GM12878 (cell line): ENCODE results near the gene XPO6. TPM values are rescaled to one million over a fixed set of nuclear protein-coding genes. Genes with fewer than 3 reads are reported as not detected.

Experiments used
- ATAC-seq: fragments of 200-7000 bp; cut with Tn5 transposase; 3 replicates; pipeline ENCODE4 v1.9.1; 2020; ENCODE audit warnings: mild to moderate bottlenecking, moderate library complexity
- BruUV-seq: library from RNA; stranded (reverse); fragments of 400-500 nt; replicated peaks from 2 replicates; lab custom pipeline; 2021; lab: Mats Ljungman, UMichigan
- CTCF ChIA-PET: fragments of 300-600 bp; sonication (Branson Sonifier 250); formaldehyde crosslinking; extraction: SDS; loops from one replicate; lab custom pipeline; 2021; ENCODE audit warnings: inconsistent platforms; lab: Yijun Ruan, JAX
- POLR2A ChIA-PET: fragments of 350-600 bp; formaldehyde crosslinking; extraction: SDS; loops from one replicate; lab custom pipeline; 2021; ENCODE audit warnings: inconsistent platforms; lab: Charles Lee
- RAD21 ChIA-PET: fragments of 300-600 bp; sonication (Branson Sonifier 250); formaldehyde crosslinking; loops from one replicate; lab custom pipeline; 2023; ENCODE audit warnings: antibody characterized with exemption; ENCODE audit not compliant: unreplicated experiment; lab: Charles Lee
- SMC1A ChIA-PET: fragments of 300-600 bp; sonication (Branson Sonifier 250); formaldehyde crosslinking; loops from one replicate; lab custom pipeline; 2023; ENCODE audit not compliant: unreplicated experiment, uncharacterized antibody; lab: Charles Lee
- DNase-seq: peaks from one replicate; pipeline ENCODE4 v3.0.0-alpha.2; 2011; ENCODE audit warnings: low read depth, low spot score
- FAIRE-seq: peaks from 3 replicates; lab custom pipeline; 2011; peaks lifted over from hg19 to GRCh38; lab: Jason Lieb, UNC
- H2AFZ ChIP-seq: 2 replicates; pipeline ENCODE4 v1.6.0; 2011; ENCODE audit warnings: low read depth, low read length, control low read depth; ENCODE audit not compliant: control insufficient read depth
- H3K27ac ChIP-seq: 2 replicates; pipeline ENCODE4 v1.5.1; 2011; ENCODE audit warnings: control low read depth; ENCODE audit not compliant: control insufficient read depth, insufficient read depth
- H3K27me3 ChIP-seq, 2 experiments: replicated peaks in 1 of 2; 2 replicates each; pipeline versions ENCODE4 v1.6.0 to v1.6.1; 2011; ENCODE audit warnings: low read length in 1 of 2; ENCODE audit not compliant: control insufficient read depth in 2 of 2, insufficient read depth in 2 of 2
- H3K36me3 ChIP-seq, 2 experiments: 2 replicates each; pipeline ENCODE4 v1.5.1; 2011; ENCODE audit warnings: low read length in 1 of 2; ENCODE audit not compliant: control insufficient read depth in 2 of 2, insufficient read depth in 2 of 2
- H3K4me1 ChIP-seq: 2 replicates; pipeline ENCODE4 v1.6.1; 2011; ENCODE audit warnings: mild to moderate bottlenecking, low read length, moderate library complexity, mixed read lengths; ENCODE audit not compliant: control insufficient read depth, insufficient read depth
- H3K4me2 ChIP-seq: 2 replicates; pipeline ENCODE4 v1.6.0; 2011; ENCODE audit warnings: control low read depth; ENCODE audit not compliant: control insufficient read depth, insufficient read depth
- H3K4me3 ChIP-seq: fragments of 200-600 bp; sonication (generic); 2 replicates; pipeline ENCODE4 v1.5.1; 2016
- H3K79me2 ChIP-seq: 2 replicates; pipeline ENCODE4 v1.6.0; 2011; ENCODE audit warnings: low read length; ENCODE audit not compliant: control insufficient read depth, insufficient read depth
- H3K9ac ChIP-seq: 2 replicates; pipeline ENCODE4 v1.8.0; 2011; ENCODE audit warnings: low read length, control low read depth, mixed read lengths; ENCODE audit not compliant: control insufficient read depth, insufficient read depth
- H3K9me3 ChIP-seq: replicated peaks from 3 replicates; pipeline ENCODE4 v1.5.1; 2011; ENCODE audit warnings: mild to moderate bottlenecking, low read length; ENCODE audit not compliant: control insufficient read depth, insufficient read depth
- H4K20me1 ChIP-seq: 2 replicates; pipeline ENCODE4 v1.6.0; 2011; ENCODE audit not compliant: control insufficient read depth, insufficient read depth
- CREB1 ChIP-seq: IDR thresholded peaks from 2 replicates; pipeline ENCODE4 v1.6.1; 2012; ENCODE audit warnings: low read depth, mild to moderate bottlenecking, inconsistent platforms
- DPF2 ChIP-seq: fragments of 450-650 bp; IDR thresholded peaks from 2 replicates; pipeline ENCODE4 v1.6.1; 2017; ENCODE audit warnings: mild to moderate bottlenecking
- EED ChIP-seq: sonication (generic); IDR thresholded peaks from 2 replicates; pipeline ENCODE4 v1.6.1; 2016; ENCODE audit warnings: antibody characterized with exemption, low read depth
- GATAD2B ChIP-seq: fragments of 450-650 bp; conservative IDR thresholded peaks from 2 replicates; pipeline ENCODE4 v1.6.1; 2017; ENCODE audit warnings: low read depth, mild to moderate bottlenecking, moderate library complexity
- HDGF ChIP-seq: fragments of 450-650 bp; IDR thresholded peaks from 2 replicates; pipeline ENCODE4 v1.6.1; 2016; ENCODE audit warnings: antibody characterized with exemption
- LARP7 ChIP-seq: fragments of 450-650 bp; IDR thresholded peaks from 2 replicates; pipeline ENCODE4 v1.6.1; 2017; ENCODE audit warnings: mild to moderate bottlenecking
- PAX8 ChIP-seq: fragments of 450-650 bp; IDR thresholded peaks from 2 replicates; pipeline ENCODE4 v1.6.1; 2017; ENCODE audit warnings: mild to moderate bottlenecking, moderate library complexity
- POLR2AphosphoS5 ChIP-seq: IDR thresholded peaks from 2 replicates; pipeline ENCODE4 v1.6.1; 2011; ENCODE audit warnings: mild to moderate bottlenecking, low read length, inconsistent platforms
- RB1 ChIP-seq: fragments of 450-650 bp; formaldehyde crosslinking; IDR thresholded peaks from 2 replicates; pipeline ENCODE4 v1.6.1; 2017; ENCODE audit warnings: mild to moderate bottlenecking, borderline replicate concordance
- RCOR1 ChIP-seq: conservative IDR thresholded peaks from 2 replicates; pipeline ENCODE4 v1.6.1; 2012; ENCODE audit warnings: low read depth, low read length, improper control_type of control experiment
- SMC3 ChIP-seq: IDR thresholded peaks from 2 replicates; pipeline ENCODE4 v1.6.1; 2011; ENCODE audit warnings: low read length, improper control_type of control experiment, borderline replicate concordance
- STAT3 ChIP-seq: IDR thresholded peaks from 2 replicates; pipeline ENCODE4 v1.6.1; 2011; ENCODE audit warnings: low read depth, low read length, improper control_type of control experiment
- SUZ12 ChIP-seq: fragments of 200-600 bp; sonication (generic); IDR thresholded peaks from one replicate; pipeline ENCODE4 v1.6.1; 2018; ENCODE audit warnings: antibody characterized with exemption, mild to moderate bottlenecking; ENCODE audit not compliant: unreplicated experiment
- TARDBP ChIP-seq: IDR thresholded peaks from 2 replicates; pipeline ENCODE4 v1.6.1; 2016; ENCODE audit warnings: borderline replicate concordance
- ZNF24 ChIP-seq: fragments of 450-650 bp; IDR thresholded peaks from 2 replicates; pipeline ENCODE4 v1.6.1; 2017; ENCODE audit warnings: antibody characterized with exemption, mild to moderate bottlenecking
- ZNF274 ChIP-seq: IDR thresholded peaks from one replicate; pipeline ENCODE4 v1.8.0; 2011; ENCODE audit not compliant: insufficient read length, insufficient read depth
- WGBS: methylation state at CpG from one replicate; pipeline ENCODE4 v1.1.6; 2016; ENCODE audit warnings: low lambda C conversion rate; ENCODE audit not compliant: insufficient replicate concordance, insufficient coverage; ENCODE audit errors: missing lambda C conversion rate; 5-methylcytosine and 5-hydroxymethylcytosine counted together
- in situ Hi-C: fragments of 300-500 bp; cut with MboI; formaldehyde crosslinking; loops from 9 replicates; pipeline ENCODE4 v1.14.3; 2018; ENCODE audit warnings: mixed read lengths
- intact Hi-C: fragments of 100-400 bp; cut with micrococcal nuclease; formaldehyde crosslinking; loops from one replicate; pipeline ENCODE4 v1.14.2; 2022; ENCODE audit not compliant: unreplicated experiment
- polyA plus RNA-seq, 11 experiments: library from polyadenylated mRNA; depleted of rRNA in 4 of 11; unstranded in 6 of 11; stranded (reverse) in 5 of 11; fragments of >200 nt; fragmentation: Nextera tagmentation in 4 of 11; fragmentation: Illumina TruSeq in 1 of 11; extraction: Ambion mirVana in 4 of 11; extraction: Trizol in 1 of 11; gene quantifications; 1 replicate in 1 of 11; 2 replicates in 10 of 11; pipeline versions ENCODE4 v1.2.1 to v1.2.3, GENCODE V29; 2011 to 2016; ENCODE audit warnings: inconsistent platforms in 2 of 11, missing spikeins in 2 of 11, low read depth in 1 of 11
- total RNA-seq, 4 experiments: library from RNA; depleted of rRNA in 3 of 4; stranded (reverse); fragments of >200 nt in 3 of 4; fragmentation: Illumina TruSeq in 1 of 4; extraction: Trizol in 1 of 4; gene quantifications; 2 replicates each; pipeline versions ENCODE4 v1.2.1 to v1.2.3, GENCODE V29; 2013 to 2021
- TF ChIP-seq, protein P1 (sequence below): IDR thresholded peaks from 2 replicates; pipeline ENCODE4 v1.6.1; 2012; ENCODE audit warnings: low read depth, low read length, improper control_type of control experiment

XPO6 gene
- total and polyA plus RNA-seq, 10 of the 15 experiments (the other 5 are each of a cell fraction or from before 2014, with no cell fraction given): 9.9 to 246 (median 110) TPM

DNA sequence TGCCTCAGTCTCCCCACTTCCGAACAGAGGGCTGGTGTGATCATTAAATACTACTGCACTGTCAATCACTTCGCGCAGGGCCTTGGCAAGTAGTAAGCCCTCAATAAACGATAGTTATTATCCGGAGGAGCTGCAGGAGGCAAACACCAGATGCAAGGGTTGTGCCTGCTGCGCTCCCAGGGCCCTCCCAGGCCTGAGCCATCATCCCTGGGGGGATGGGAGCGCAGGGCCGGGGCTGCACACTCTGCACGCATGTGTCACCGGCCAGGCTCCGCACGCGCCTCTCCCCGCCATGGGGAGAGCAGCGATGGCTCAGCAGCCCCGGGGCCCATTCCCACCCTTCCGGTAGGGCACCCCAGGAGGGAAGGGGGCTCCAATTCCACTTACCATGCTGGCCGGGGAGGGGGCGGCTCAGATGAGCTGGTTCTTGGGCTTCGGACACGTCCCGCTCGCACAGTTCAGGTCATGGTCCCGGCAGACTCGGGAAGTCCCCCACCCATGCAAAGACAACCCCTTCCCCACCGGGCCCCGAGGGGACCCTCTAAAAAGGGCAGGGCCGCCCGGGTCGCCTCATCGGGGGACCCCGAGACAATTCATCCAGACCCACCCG is 681 bp downstream of the XPO6 start (continued):
- TF ChIP-seq SUZ12 (no peak), RCOR1 (no peak), EED (0 out of 2 replicates have a peak, but pooled peaks have one; percentile 27), SMC3 (0 out of 2 replicates have a peak, but pooled peaks have one; percentile 9), DPF2 (no peak), HDGF (peak; percentile 55; the same call in 1 of the 2 replicates), RB1 (peak; percentile 15; the same call in 1 of the 2 replicates), ZNF24 (0 out of 2 replicates have a peak, but pooled peaks have one; percentile 27), CREB1 (no peak), PAX8 (no peak), GATAD2B (0 out of 2 replicates have a peak, but pooled peaks have one; percentile 13), ZNF274 (no peak)
- TF ChIP-seq, protein P1, sequence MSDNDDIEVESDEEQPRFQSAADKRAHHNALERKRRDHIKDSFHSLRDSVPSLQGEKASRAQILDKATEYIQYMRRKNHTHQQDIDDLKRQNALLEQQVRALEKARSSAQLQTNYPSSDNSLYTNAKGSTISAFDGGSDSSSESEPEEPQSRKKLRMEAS: peak; percentile 74; the same call in 1 of the 2 replicates

DNA sequence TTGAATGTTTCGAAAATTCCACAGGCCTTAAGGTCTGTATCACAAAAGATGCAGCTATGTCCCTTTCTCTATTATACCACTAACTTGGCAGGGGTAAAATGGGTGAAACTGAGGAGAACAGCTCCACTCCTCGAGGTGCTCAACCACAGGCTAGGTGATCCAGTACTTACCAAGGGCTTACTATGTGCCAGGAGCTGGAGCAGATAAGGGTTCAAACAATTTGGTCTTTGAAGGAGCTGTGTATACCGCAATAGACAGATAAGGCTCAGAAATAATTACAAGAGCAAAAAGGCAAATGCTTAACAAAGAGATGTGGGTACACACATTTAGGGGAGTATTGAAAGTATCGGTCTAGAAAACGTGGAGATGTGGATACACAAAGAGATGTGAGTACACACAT is 1.5 kb downstream of the XPO6 start:
- in situ Hi-C loops: no loop called here
- peaks cover 6% of the 10 kb centered on the region; the same call in 1 of the 2 replicates for H3K4me1 ChIP-seq
- POLR2A ChIA-PET: interaction anchor here (0.5 to 4.9 kb wide), 13 partner anchors 9 to 71 kb away, joined by 3 to 71 read pairs (median 7); no protein-coding TSS in a partner anchor

More for the DNA sequence above, 1.5 kb downstream of the XPO6 start:
- ChIA-PET SMC1A (interaction anchor here (1.0 to 13.4 kb wide), 14 partner anchors 9 to 76 kb away, joined by 3 to 272 read pairs (median 6); no protein-coding TSS in a partner anchor), CTCF (interaction anchor here (0.8 to 8.1 kb wide), 13 partner anchors 8 to 1100 kb away, joined by 3 to 91 read pairs (median 4); no protein-coding TSS in a partner anchor), RAD21 (interaction anchor here (0.9 to 12.5 kb wide), 11 partner anchors 8 to 69 kb away, joined by 3 to 192 read pairs (median 6); no protein-coding TSS in a partner anchor)
- intact Hi-C loops: loop anchor here (2.0 kb wide), 2 partner anchors 21 to 67 kb away; no protein-coding TSS in a partner anchor
- Histone ChIP-seq H4K20me1 (no peaks in the 10 kb centered on the region; the same call in 1 of the 2 replicates), H3K27ac (peak overlapping the region; percentile 92), H2AFZ (no peak overlapping the region), H3K36me3 (peaks cover 0 to 12% of the 10 kb centered on the region in 2 experiments), H3K27me3 (no peaks in the 10 kb centered on the region), H3K9me3 (no peaks in the 10 kb centered on the region), H3K9ac (peak overlapping the region; percentile 93), H3K4me2 (peak overlapping the region; percentile 91), H3K79me2 (peaks cover 60% of the 10 kb centered on the region), H3K4me3 (peak overlapping the region; percentile 94)
- WGBS: 15% methylated on average over 5 of the region's 5 CpGs
- DNase-seq: no peak
- FAIRE-seq: peak; percentile 13
- ATAC-seq: no peak; the same call in 2 of the 3 replicates
- BruUV-seq: TSS peak; percentile 53
- TF ChIP-seq STAT3 (no peak), TARDBP (no peak), POLR2AphosphoS5 (peak; percentile 11; the same call in 1 of the 2 replicates), LARP7 (no peak)
